Ovary (tissue), 3 donors: Measurements from ENCODE around the gene VWA5B2.

ENCODE experiments used
- CTCF ChIP-seq, 3 donors: fragments of 450-650 bp in 2 of 3; fragments of 200-600 bp in 1 of 3; IDR thresholded peaks; one replicate each; pipeline versions ENCODE4 v1.5.1 to v1.8.0; 2016 to 2022; ENCODE audit warnings: antibody characterized with exemption in 3 of 3, mild to moderate bottlenecking in 1 of 3
- EP300 ChIP-seq: sonication (generic); formaldehyde crosslinking; IDR thresholded peaks from one replicate; pipeline ENCODE4 v1.6.1; 2017; ENCODE audit warnings: antibody characterized with exemption
- POLR2A ChIP-seq: fragments of 450-650 bp; IDR thresholded peaks from one replicate; pipeline ENCODE4 v1.6.1; 2017; ENCODE audit warnings: antibody characterized with exemption, mild to moderate bottlenecking, moderate library complexity
- donor health status: DM: no; HTN: no; CAD: no.

- no peak for TF ChIP-seq CTCF (IDR thresholded peaks at IDR 0.05)
- no peak for TF ChIP-seq EP300
- no peak for TF ChIP-seq POLR2A
Observed at GRCh38 chr3:184222521-184222920, 6.9 kb upstream of the VWA5B2 start.
